Germinal center (tissue), 1 donor: ENCODE results near the gene CAMTA1.

Experiments
- DNase-seq: peaks from one replicate; pipeline ENCODE4 v3.0.0; 2012; ENCODE audit warnings: mixed read lengths, low spot score

Gene CAMTA1

GRCh38 chr1:6928106-6928885 lies 143.0 kb downstream of the CAMTA1 start:
- DNase-seq = no peak

GRCh38 chr1:6930732-6931300 lies 145.6 kb downstream of the CAMTA1 start:
- peak; percentile 10 for DNase-seq

GRCh38 chr1:6935361-6935883 lies 150.2 kb downstream of the CAMTA1 start:
- DNase-seq = no peak

DNA sequence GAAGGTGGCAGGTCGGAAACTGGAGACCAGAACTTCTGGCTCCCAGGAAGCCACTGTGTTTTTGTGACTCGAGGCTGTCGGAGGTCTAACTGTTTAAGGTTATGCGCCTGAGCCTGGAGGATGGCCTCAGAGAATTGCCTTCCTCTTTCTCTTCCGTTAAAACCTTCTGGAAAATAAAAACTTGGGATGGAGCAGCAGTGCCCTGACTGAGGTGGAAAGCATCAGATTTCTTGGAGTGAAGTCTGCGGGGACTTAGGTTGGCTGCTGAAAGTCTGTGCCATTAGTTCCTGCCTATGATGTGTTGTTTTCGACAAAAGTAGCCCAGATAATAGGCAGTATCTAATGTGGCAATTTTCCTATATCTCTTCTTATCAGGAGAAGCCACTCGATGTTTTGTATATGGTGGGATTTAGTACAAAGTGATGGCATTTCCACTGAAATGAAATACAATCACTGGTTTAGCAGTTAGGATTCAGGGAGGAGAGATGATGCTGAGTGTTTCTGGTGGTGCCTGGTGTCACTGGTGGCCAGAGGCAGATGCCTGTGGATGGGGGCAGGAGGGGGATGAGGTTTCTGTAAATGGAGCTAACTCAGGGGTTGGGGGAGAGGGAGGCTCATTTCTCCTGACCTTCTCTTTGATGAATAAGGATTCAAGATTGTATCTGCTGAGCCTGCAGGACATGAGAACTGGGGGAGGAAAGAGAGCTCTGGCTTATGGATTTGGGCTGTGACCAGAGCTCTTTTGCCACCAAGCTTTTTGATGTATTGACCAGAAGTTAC lies 150.8 kb downstream of the CAMTA1 start:
- no peak for DNase-seq

- no peak for DNase-seq
Observed at GRCh38 chr1:6937048-6937447, 151.8 kb downstream of the CAMTA1 start.

DNA sequence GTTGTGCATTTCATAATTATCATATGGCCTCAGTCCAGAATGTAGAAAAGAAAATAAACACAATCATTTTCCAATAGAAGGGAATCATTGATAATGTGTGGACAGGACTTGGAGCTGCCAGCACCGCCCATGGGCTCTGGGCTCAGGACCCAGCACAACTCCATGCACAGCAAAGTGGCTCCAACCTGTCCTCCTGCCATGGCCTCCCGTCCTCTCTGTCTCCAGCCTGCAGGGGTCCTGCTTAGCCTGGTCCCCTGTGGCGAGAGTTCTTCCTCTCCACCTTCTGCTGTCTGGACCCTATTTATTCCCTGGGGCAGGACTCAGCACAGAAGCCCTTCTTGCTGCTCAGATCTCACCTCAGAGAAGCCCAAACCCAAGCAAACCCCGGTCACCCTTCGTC lies 154.1 kb downstream of the CAMTA1 start:
- DNase-seq = no peak

- DNase-seq = no peak
Observed at GRCh38 chr1:6941786-6942185, 156.5 kb downstream of the CAMTA1 start.

DNA sequence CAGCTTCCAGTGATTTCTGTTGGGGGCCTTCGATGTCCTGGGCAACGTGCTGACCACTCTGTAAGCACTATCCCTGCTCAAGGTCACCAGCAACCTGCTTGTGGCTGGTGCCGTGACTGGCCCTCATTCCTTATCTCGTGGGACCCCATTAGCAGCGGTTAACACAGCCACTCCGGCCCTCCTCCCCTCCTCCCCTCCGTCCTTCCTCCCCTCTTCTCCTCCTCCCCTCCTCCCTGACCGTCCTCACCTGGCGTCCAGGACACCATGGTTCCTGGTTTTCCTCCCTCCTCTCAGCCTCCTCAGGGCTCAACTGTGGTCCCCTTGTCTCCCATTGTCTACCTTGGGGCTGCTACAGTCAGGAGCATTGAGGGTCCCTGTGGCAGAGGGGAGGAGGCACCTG lies 157.7 kb downstream of the CAMTA1 start:
- DNase-seq = no peak

DNA sequence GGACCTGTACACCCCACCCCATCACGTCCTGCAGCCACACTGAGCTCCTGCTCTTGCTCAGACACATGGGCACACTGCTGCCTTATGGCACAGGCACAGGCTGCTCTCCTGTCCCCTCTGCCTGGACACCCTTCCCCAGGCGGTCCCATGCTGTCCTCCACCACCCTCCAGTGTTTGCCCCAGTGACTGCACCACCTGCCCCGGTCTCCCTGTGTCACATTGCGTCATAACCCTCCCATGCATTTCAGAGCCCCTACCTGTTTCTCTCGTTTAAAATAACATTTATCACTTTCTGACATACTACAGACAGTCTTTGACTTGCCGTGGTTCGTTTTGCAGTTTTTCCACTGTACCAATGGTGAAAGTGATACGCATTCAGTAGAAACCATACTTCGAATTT lies 159.2 kb downstream of the CAMTA1 start:
- no peak for DNase-seq

- DNase-seq = no peak
Observed at GRCh38 chr1:6947952-6948351, 162.7 kb downstream of the CAMTA1 start.

GRCh38 chr1:6948416-6948815 lies 163.2 kb downstream of the CAMTA1 start:
- DNase-seq = no peak

DNA sequence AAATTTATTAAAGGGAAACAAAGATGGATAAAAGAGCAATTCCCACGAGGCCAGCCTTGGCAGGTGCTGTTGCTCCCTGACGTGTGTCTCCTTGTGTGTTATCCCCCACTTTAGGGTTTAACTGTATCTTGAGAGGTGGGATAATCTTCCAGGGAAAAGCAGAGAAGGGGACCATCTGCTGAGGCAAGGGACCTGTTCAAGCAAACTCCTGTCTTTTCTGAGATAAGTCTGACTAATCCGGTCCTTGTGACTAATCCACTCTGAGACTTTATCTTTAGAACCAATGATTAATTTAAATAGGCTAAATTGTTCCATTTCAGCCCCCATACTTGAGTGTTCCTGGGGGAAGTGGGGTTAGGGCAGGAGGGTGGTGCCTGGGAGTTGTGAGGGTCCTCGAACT lies 163.6 kb downstream of the CAMTA1 start:
- DNase-seq = no peak

- DNase-seq = no peak
Observed at GRCh38 chr1:6950001-6950765, 164.9 kb downstream of the CAMTA1 start.

DNA sequence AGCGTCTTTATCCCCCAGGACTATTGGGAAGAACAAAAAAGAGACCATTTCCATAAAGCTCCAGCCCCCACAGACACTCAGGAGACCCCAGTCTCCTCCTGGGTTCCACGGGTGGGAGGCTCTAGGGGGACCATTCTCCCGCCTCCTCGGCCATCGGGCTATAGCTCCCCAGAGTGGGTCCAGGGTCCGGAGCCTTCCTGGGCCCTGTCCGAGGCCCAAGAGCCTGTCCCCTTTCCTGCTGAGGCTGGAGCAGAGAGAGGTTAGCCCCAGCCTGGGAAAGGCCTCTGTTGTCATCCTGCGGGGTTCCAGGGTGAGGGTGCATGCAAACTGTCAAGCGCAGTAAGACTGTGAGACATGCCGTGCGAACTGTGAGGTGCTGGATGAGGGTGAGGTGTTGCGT lies 166.3 kb downstream of the CAMTA1 start:
- no peak for DNase-seq

GRCh38 chr1:6953216-6953615 lies 168.0 kb downstream of the CAMTA1 start:
- no peak for DNase-seq

GRCh38 chr1:6953907-6954364 lies 168.7 kb downstream of the CAMTA1 start:
- DNase-seq = no peak

GRCh38 chr1:6954591-6954990 lies 169.3 kb downstream of the CAMTA1 start:
- DNase-seq = no peak

DNA sequence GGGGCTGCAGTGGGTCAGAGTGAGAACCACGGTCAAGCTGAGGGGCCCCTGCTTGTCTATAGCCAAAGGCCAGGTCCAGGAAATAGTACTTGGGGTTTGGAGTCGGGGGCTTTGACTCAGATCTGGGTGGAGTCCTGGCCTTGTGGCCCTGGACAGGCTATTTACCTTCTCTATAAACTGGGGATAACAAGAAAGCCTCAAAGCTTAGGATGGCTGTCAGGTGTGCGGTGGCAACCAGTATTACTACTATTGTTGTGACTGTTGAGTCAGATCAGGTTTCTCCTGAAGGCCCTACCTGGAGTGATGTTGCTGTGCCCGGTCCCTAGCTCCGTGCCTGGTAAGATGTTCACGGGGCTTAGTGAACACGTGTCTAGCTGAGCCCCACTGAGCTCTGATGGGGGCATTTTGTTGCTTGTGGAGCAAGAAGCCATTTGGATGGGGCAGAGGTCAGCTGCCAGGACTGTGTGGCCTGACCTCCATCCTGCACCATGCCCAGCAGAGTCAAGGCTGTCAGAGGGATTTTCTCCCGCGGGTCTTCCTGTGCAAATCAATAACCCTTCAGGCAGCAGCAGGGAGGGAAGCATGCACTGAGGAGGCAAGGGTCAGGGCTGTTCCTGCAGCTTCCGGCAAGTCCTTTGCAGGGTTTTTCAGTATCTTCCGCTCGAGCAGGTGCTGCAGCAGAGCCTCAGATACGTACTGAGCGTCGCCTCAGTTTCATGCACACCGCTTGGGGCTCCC lies 170.3 kb downstream of the CAMTA1 start:
- no peak for DNase-seq

GRCh38 chr1:6956488-6957159 lies 171.4 kb downstream of the CAMTA1 start:
- DNase-seq = no peak

- no peak for DNase-seq
Observed at GRCh38 chr1:6957341-6957740, 172.1 kb downstream of the CAMTA1 start.
